Ascending aorta (tissue), 2 donors: ENCODE measurements around the gene TMIGD2. TPM values are rescaled to one million over a fixed set of nuclear protein-coding genes. Genes with fewer than 3 reads are reported as not detected.
"Not testable (repeated sequence)": the region's sequence is repeated elsewhere in the genome, so short reads cannot be mapped to it uniquely, and the experiment has no call there.

ENCODE experiments used
- DNase-seq, 2 donors: peaks; one replicate each; pipeline ENCODE4 v3.0.0-alpha.2; 2019; ENCODE audit warnings: low spot score in 2 of 2
- H3K27ac ChIP-seq, 2 donors: fragments of 200-600 bp; sonication (generic); one replicate each; pipeline ENCODE4 v1.5.1; 2016 to 2017; ENCODE audit warnings: mild to moderate bottlenecking in 1 of 2
- H3K27me3 ChIP-seq: fragments of 200-600 bp; sonication (generic); one replicate; pipeline ENCODE4 v1.5.1; 2017
- H3K36me3 ChIP-seq, 2 donors: fragments of 200-600 bp; sonication (generic); one replicate each; pipeline ENCODE4 v1.5.1; 2016
- H3K4me1 ChIP-seq, 2 donors: fragments of 200-600 bp; sonication (generic); one replicate each; pipeline ENCODE4 v1.5.1; 2016 to 2017; ENCODE audit warnings: mild to moderate bottlenecking in 1 of 2
- H3K4me3 ChIP-seq, 2 donors: fragments of 200-600 bp; sonication (generic); one replicate each; pipeline ENCODE4 v1.5.1; 2016 to 2017; ENCODE audit warnings: mild to moderate bottlenecking in 1 of 2
- H3K9me3 ChIP-seq, 2 donors: fragments of 200-600 bp; sonication (generic); one replicate each; pipeline ENCODE4 v1.5.1; 2016
- intact Hi-C: fragments of 100-400 bp; cut with DNase I; formaldehyde crosslinking; loops from one replicate; pipeline ENCODE4 v1.15.1; 2023
- total RNA-seq: library from RNA; depleted of rRNA; stranded (reverse); fragments of >200 nt; gene quantifications from one replicate; pipeline ENCODE4 v1.1.0, GENCODE V29; 2016
- TF ChIP-seq, protein P1 (sequence below), 3 experiments: fragments of 200-600 bp in 2 of 3; fragments of 450-650 bp in 1 of 3; sonication (generic) in 2 of 3; IDR thresholded peaks; one replicate each; pipeline ENCODE4 v1.5.1; 2016 to 2019; ENCODE audit warnings: antibody characterized with exemption in 3 of 3, mild to moderate bottlenecking in 1 of 3, moderate library complexity in 1 of 3

TMIGD2 gene
- total RNA-seq, 1 donor from 2014 or later = not detected

- H3K9me3 ChIP-seq = no peaks in the 10 kb centered on the region
- H3K27me3 ChIP-seq = no peaks in the 10 kb centered on the region
- H3K4me1 ChIP-seq = no peaks in the 10 kb centered on the region
- no peak overlapping the region for H3K27ac ChIP-seq
- intact Hi-C loops = no loop called here
- DNase-seq = no peak
- TF ChIP-seq, protein P1, sequence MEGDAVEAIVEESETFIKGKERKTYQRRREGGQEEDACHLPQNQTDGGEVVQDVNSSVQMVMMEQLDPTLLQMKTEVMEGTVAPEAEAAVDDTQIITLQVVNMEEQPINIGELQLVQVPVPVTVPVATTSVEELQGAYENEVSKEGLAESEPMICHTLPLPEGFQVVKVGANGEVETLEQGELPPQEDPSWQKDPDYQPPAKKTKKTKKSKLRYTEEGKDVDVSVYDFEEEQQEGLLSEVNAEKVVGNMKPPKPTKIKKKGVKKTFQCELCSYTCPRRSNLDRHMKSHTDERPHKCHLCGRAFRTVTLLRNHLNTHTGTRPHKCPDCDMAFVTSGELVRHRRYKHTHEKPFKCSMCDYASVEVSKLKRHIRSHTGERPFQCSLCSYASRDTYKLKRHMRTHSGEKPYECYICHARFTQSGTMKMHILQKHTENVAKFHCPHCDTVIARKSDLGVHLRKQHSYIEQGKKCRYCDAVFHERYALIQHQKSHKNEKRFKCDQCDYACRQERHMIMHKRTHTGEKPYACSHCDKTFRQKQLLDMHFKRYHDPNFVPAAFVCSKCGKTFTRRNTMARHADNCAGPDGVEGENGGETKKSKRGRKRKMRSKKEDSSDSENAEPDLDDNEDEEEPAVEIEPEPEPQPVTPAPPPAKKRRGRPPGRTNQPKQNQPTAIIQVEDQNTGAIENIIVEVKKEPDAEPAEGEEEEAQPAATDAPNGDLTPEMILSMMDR (IDR thresholded peaks at IDR 0.05) = no peak
- no peaks in the 10 kb centered on the region for H3K36me3 ChIP-seq
- H3K4me3 ChIP-seq = no peak overlapping the region
Observed at GRCh38 chr19:4291184-4291732, 10.9 kb downstream of the TMIGD2 start.

DNA sequence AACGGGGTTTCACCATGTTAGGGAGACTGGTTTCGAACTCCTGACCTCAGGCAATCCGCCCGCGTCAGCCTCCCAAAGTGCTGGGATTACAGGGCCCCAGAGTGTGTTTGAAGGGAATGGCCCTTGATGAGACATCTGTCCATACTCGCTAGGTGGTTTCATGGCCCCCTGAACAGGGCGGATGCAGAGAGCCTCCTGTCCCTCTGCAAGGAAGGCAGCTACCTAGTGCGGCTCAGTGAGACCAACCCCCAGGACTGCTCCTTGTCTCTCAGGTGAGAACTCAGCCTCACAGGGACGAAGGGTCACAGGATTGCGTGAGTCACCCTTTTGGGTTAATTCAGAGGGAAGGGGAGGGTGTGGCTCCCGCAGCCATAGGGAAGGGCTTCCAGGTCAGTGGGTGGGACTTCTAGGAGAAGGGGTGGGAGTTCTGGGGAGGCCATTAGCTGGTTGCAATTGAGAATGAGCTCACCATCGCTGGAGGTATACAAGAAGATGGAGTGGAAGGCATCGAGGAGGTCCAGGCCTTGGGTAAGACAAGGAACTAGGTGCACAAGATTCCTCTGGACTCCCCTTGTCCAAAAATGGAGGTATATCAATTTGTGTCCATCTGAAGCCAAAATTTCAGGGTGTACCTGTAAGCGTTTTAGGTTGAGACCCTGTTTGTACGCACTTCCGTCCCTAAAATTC, 14.0 kb downstream of the TMIGD2 start:
- TF ChIP-seq, protein P1 (IDR thresholded peaks at IDR 0.05) = no peak
- Histone ChIP-seq H3K27me3 (no peaks in the 10 kb centered on the region), H3K27ac (no peak overlapping the region), H3K36me3 (no peaks in the 10 kb centered on the region), H3K4me1 (no peaks in the 10 kb centered on the region), H3K4me3 (no peak overlapping the region), H3K9me3 (no peaks in the 10 kb centered on the region)
- no peak for DNase-seq
- intact Hi-C loops = no loop called here

DNA sequence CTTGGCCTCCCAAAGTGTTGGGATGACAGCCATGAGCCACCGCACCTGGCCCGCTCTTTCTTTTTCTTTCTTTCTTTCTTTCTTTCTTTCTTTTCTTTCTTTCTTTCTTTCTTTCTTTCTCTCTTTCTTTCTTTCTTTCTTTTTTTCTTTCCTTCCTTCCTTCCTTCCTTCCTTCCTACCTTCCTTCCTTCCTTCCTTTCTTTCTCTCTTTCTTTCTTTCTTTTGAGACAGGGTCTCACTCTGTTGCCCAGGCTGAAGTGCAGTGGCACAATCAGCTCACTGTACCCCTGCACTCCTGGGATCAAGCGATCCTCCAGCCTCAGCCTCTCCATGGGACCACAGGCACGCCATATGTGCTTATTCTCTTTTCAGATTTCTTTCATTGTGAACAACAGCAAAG, 16.0 kb downstream of the TMIGD2 start:
- H3K27ac ChIP-seq, H3K4me1 ChIP-seq, H3K4me3 ChIP-seq, intact Hi-C loops, DNase-seq, H3K27me3 ChIP-seq, H3K36me3 ChIP-seq, H3K9me3 ChIP-seq: not testable (repeated sequence)

GRCh38 chr19:4284974-4285373, 17.2 kb downstream of the TMIGD2 start:
- Histone ChIP-seq H3K27me3 (peaks cover 5% of the 10 kb centered on the region), H3K4me3 (no peak overlapping the region), H3K9me3 (no peaks in the 10 kb centered on the region), H3K4me1 (no peaks in the 10 kb centered on the region), H3K27ac (no peak overlapping the region), H3K36me3 (no peaks in the 10 kb centered on the region)
- TF ChIP-seq, protein P1 (IDR thresholded peaks at IDR 0.05) = no peak
- DNase-seq = no peak
- intact Hi-C loops = no loop called here

- intact Hi-C loops = no loop called here
- Histone ChIP-seq H3K9me3 (no peaks in the 10 kb centered on the region), H3K4me1 (peaks cover 2% of the 10 kb centered on the region in 2 donors), H3K27me3 (peaks cover 11% of the 10 kb centered on the region), H3K36me3 (no peaks in the 10 kb centered on the region), H3K27ac (no peak overlapping the region), H3K4me3 (no peak overlapping the region)
- no peak for DNase-seq
- TF ChIP-seq, protein P1 (IDR thresholded peaks at IDR 0.05) = no peak
Observed at GRCh38 chr19:4284176-4284958, 17.8 kb downstream of the TMIGD2 start.
